HG03095 (cell line): Measurements from ENCODE around the gene PRKCI.
"Not testable (repeated sequence)": the region's sequence is repeated elsewhere in the genome, so short reads cannot be mapped to it uniquely, and the experiment has no call there.

ENCODE experiments used
- ATAC-seq: cut with Tn5 transposase; IDR thresholded peaks from one replicate; pipeline ENCODE4 v1.9.1; 2021; ENCODE audit warnings: moderate library complexity; ENCODE audit not compliant: unreplicated experiment

Gene PRKCI

DNA sequence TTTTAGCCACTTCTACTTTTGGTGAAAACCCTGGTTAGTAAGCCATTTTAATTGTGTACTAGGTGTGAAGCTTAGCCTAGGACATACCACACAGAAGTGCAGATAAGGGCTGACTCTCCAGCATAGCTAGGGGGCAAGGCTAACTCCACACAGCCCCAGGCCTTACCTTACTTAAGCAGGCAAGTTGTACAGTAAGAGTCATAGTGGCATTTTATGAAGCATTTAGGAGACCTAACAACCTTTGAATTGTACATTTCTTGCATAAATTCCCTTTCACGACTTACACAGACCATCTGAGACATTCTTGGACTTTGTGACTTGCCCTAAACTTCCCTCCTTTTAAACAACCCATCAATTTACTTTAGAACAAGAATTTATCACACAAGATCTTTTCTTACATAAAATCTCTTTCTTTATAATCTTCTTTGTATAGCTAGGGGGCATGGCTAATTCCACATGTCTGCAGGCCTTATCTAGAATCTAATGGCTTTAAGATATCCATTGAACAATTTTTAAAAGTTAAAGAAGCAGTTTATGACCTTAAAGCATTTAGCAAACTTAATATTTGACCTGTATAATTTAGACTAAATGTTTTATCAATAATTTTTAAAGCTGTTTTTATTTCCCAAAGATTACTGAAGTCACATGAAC, 116.6 kb downstream of the PRKCI start:
- no peak for ATAC-seq

DNA sequence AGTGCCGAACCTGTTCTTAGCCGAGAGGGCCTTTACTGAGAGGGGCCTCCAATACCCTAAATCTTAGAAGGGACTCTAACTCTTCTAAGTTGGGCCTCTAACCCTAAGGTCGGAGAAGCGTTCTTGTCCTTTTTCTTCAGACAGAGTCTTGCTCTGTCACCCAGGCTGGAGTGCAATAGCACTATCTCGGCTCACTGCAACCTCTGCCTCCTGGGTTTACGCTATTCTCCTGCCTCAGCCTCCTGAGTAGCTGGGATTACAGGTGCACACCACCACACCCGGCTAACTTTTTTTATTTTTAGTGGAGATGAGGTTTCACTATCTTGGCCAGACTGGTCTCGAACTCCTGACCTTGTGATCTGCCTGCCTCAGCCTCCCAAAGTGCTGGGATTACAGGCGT, 120.0 kb downstream of the PRKCI start:
- ATAC-seq = not testable (repeated sequence)

DNA sequence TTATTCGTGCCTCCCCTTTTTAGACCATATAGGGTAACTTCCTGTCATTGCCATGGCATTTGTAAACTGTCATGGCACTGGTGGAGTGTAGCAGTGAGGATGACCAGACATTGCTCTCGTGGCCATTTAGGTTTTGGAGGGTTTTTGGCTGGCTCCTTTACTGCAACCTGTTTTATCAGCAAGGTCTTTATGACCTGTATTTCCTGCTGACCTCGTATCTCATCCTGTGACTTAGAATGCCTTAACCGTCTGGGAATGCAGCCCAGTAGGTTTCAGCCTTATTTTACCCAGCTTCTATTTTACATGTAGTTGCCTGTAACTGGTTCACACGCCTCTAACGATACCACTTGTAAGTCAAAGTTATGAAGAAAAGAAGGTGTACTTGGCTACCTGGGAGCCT, 121.6 kb downstream of the PRKCI start:
- ATAC-seq = not testable (repeated sequence)

DNA sequence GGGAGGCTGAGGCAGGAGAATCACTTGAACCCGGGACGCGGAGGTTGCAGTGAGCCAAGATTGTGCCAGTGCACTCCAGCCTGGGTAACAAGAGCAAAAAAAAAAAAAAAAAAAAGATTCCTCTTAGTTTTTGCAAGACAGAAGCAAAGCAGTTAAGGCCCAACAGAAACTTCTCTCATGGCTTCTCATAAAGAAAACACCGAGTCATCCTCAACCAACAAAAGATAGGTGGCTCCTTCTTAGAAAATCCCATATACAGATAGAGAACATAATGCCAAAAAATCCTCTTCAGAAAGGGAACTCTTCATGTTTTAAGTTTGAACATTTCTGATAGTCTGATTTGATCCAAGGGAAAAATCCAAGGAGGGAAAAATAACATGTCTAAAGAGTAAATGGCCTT, 122.7 kb downstream of the PRKCI start:
- no peak for ATAC-seq

DNA sequence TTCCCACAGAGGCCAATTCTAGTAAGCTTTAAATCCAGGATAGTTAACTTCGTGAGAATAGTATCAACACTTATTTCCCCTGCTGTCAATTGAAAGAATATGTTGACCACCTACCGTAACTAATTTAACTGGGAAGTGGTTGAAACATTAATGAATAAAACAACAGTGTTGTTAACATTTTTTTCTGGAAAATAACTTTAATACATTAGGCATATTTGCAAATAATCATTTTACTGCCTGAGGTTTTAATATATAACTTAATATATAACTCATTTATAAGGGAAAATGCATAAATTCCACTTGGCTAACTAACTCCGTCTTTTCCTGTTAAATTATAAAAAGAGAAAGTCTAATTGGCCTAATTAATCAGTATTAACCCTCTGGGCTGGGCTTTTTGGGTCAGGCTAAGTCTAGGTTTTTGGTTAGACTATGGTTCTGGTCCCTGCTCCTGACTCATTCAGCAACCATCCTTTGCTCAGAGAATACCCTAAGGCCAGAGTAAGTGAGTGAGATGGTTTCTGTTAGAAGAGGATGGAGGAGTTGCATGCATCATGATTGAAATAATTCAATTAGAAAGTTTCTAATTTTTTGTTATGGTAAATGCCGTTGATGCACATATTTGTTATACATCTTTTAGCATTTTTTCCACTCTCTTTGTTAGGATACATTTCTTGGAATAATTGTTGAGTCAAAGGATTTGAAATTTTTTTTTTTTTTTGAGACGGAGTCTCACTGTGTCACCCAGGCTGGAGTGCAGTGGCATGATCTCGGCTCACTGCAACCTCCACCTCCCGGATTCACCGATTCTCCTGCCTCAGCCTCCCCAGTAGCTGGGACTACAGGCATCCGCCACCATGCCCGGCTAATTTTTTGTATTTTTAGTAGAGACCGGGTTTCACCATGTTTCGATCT, 124.5 kb downstream of the PRKCI start:
- no peak for ATAC-seq

DNA sequence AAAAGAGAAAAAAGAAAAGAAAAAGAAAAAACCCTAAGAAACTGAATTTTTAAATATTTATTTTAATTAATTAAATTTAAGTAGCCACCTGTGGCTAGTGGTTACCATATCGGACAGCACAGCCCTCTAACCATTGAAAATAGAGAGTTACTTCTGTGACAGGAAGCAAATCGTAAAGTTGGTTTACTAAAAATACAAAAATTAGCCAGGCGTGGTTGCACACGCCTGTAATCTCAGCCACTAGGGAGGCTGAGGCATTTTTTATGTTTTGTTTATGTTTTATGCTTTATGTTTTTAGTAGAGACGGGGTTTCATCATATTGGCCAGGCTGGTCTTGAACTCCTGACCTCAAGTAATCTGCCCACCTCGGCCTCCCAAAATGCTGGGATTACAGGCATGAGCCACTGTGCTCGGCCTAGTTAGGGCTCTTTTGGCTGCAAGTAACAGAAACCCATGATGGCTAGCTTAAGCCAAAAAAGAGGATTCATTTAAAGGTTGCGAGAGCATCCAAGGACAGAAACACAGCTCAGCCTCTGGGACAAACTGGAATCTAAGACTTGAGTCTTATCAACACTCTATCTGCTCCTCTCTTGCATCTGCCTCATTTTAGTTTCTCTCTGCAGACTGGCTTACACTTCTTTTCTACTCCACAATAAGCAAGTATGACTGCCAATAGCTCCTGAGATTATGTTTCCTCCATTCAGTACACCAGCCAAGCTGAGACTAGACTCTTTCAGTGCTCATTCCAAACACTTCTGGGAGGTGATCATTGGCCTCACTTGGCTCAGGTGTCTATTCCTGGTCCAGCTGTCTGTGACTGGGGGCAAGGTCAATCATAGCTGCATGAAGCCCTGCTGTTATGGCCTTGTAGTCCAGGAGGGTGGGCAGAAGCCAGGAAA, 128.5 kb downstream of the PRKCI start:
- peak; percentile 58 for ATAC-seq

DNA sequence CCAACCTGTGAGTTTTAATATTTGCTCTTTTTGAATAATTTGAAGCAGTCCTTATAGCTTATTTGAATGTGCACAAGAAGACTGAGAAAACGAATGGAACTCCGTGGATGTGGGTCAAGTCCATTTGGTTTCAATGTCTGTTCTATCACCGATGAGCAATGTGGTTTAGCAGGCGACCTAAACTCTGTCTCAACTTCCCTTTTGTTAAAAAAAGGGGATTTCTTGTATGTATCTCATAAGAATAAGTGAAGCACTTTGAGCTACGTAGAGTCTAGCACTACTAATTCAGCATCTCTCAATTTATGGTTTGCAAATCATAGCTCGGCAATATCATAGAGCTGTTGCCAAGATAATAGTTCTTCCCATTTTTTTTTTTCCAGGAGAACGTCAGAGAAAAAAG, 130.7 kb downstream of the PRKCI start:
- ATAC-seq = peak; percentile 18

DNA sequence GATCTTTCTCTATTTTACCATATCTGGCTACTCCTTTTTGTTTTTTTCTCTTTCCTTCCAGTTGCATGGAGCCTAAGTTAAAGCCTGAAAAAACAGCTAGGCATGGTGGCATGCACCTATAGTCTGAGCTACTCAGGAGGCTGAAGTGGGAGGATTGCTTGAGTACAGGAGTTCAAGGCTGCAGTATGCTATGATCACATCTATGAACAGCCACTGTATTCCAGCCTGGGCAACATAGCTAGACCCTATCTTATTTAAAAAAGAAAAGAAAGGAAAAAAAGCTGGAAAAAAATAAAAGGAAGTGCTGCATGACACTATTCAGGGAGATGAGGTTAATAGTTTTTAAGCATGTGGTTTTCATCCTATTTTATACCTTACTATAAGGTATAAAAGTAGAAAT, 131.3 kb downstream of the PRKCI start:
- no peak for ATAC-seq

DNA sequence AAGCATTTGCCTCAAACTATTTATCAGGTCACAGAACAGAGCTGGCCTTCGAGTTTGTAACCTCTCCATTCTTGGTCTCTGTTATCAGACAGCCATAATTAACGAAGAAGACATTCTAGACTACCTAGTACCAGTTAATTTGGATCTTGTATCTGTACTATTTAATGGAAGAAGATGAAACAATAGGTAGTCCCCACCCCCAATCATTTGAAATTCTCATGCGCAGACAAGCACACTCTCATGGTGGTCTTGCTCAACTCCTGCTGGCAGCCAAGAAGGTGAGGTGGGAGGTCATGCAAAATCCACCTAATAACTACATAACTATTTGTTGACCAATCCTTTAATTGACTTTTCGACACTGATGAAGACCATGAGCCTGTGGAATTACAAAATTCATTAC, 132.5 kb downstream of the PRKCI start:
- no peak for ATAC-seq
